CD4-positive, CD25-positive, alpha-beta regulatory T cell (primary cell): ENCODE data around the gene TCP1. TPM values are rescaled to one million over a fixed set of nuclear protein-coding genes. Genes with fewer than 3 reads are reported as not detected.
"Not testable (repeated sequence)": the region's sequence is repeated elsewhere in the genome, so short reads cannot be mapped to it uniquely, and the experiment has no call there.

Experiments
- ATAC-seq, 2 donors: fragments of 150-1000 bp; cut with Tn5 transposase; one replicate each; pipeline ENCODE4 v1.10.0; 2021; ENCODE audit warnings: low read depth in 2 of 2, moderate number of reproducible peaks in 2 of 2, moderate library complexity in 1 of 2
- DNase-seq, 3 donors: peaks; one replicate each; pipeline versions ENCODE4 v3.0.0 to v3.0.0-alpha.2; 2012 to 2022; ENCODE audit warnings: mixed read lengths in 1 of 3
- H3K27ac ChIP-seq: one replicate; pipeline ENCODE4 v1.7.0; 2013; ENCODE audit warnings: mild to moderate bottlenecking, low read length; ENCODE audit not compliant: insufficient read depth, poor library complexity, severe bottlenecking
- H3K27me3 ChIP-seq: one replicate; pipeline ENCODE4 v1.7.0; 2013; ENCODE audit warnings: low read length; ENCODE audit not compliant: control insufficient read depth, insufficient read depth
- H3K36me3 ChIP-seq: one replicate; pipeline ENCODE4 v1.7.0; 2013; ENCODE audit warnings: mild to moderate bottlenecking, low read length, moderate library complexity; ENCODE audit not compliant: control insufficient read depth, insufficient read depth
- H3K4me1 ChIP-seq: 2 replicates; pipeline ENCODE4 v1.7.0; 2013; ENCODE audit warnings: mild to moderate bottlenecking, low read length; ENCODE audit not compliant: insufficient read depth, control insufficient read depth, poor library complexity, severe bottlenecking
- H3K4me3 ChIP-seq: one replicate; pipeline ENCODE4 v1.7.0; 2013; ENCODE audit warnings: low read depth, mild to moderate bottlenecking, low read length, moderate library complexity
- H3K9me3 ChIP-seq, 2 experiments: 1 replicate in 1 of 2; 2 replicates in 1 of 2; pipeline ENCODE4 v1.7.0; 2013; ENCODE audit warnings: low read length in 2 of 2, mild to moderate bottlenecking in 1 of 2, moderate library complexity in 1 of 2; ENCODE audit not compliant: control insufficient read depth in 2 of 2
- H3K27ac Mint-ChIP-seq, 3 donors: one replicate each; pipeline ENCODE4 v1.8.0; 2020 to 2022; ENCODE audit warnings: mild to moderate bottlenecking in 3 of 3, mixed read lengths in 3 of 3, moderate library complexity in 2 of 3
- H3K27me3 Mint-ChIP-seq: one replicate; pipeline ENCODE4 v1.8.0; 2022; ENCODE audit warnings: mild to moderate bottlenecking, mixed read lengths
- H3K36me3 Mint-ChIP-seq: one replicate; pipeline ENCODE4 v1.8.0; 2020; ENCODE audit warnings: mixed read lengths
- H3K4me1 Mint-ChIP-seq, 4 donors: one replicate each; pipeline ENCODE4 v1.8.0; 2020 to 2022; ENCODE audit warnings: mixed read lengths in 4 of 4, mild to moderate bottlenecking in 1 of 4
- H3K4me3 Mint-ChIP-seq, 4 donors: one replicate each; pipeline ENCODE4 v1.8.0; 2020 to 2022; ENCODE audit warnings: mild to moderate bottlenecking in 4 of 4, mixed read lengths in 4 of 4, moderate library complexity in 3 of 4
- H3K9me3 Mint-ChIP-seq, 7 donors: one replicate each; pipeline ENCODE4 v1.8.0; 2020 to 2022; ENCODE audit warnings: mixed read lengths in 7 of 7, mild to moderate bottlenecking in 3 of 7, moderate library complexity in 2 of 7
- polyA plus RNA-seq, 4 donors: library from polyadenylated mRNA; unstranded; fragments of 300-500 nt; fragmentation: Illumina TruSeq; gene quantifications; one replicate each; pipeline ENCODE4 v1.2.3, GENCODE V29; 2021
- total RNA-seq: library from RNA; stranded (reverse); gene quantifications from one replicate; pipeline ENCODE4 v1.2.3, GENCODE V29; 2022

The TCP1 gene
- total and polyA plus RNA-seq, 5 donors from 2014 or later, result 83.6 to 205 (median 108) TPM

DNA sequence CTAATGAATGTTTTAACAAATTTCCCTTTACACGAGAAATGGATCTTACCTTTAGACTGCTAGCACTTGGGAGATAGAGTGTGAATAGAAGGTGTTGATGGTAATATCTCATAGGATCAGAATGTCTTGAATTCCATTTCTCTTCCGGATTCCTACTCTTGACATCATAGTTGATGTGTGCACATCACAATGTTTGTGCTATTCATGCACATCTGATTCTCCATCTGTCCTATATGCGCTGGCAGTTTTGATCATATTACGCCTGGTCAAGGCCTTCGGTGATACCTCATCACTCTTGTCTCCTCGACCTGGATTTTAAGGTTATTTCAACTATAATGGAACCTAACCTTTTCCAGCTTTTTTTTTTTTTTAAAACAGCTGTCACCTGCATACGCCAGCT is 44.3 kb downstream of the TCP1 start:
- Histone ChIP-seq H3K27me3 (no peaks in the 10 kb centered on the region), H3K4me3 (no peak overlapping the region), H3K9me3 (no peaks in the 10 kb centered on the region), H3K4me1 (no peaks in the 10 kb centered on the region), H3K27ac (no peak overlapping the region), H3K36me3 (peaks cover 97% of the 10 kb centered on the region)
- H3K4me1 Mint-ChIP-seq, result peaks cover 14 to 35% (median 30%) of the 10 kb centered on the region in 4 donors
- no peaks in the 10 kb centered on the region for H3K27me3 Mint-ChIP-seq
- peaks cover 58% of the 10 kb centered on the region for H3K36me3 Mint-ChIP-seq
- peak overlapping the region in 1 of 3 donors; percentile 76 for H3K27ac Mint-ChIP-seq
- ATAC-seq (no peak), DNase-seq (no peak)
- no peaks in the 10 kb centered on the region for H3K9me3 Mint-ChIP-seq
- H3K4me3 Mint-ChIP-seq, result no peak overlapping the region

- Mint-ChIP-seq H3K27ac (no peak overlapping the region), H3K4me1 (peaks cover 30 to 49% (median 38%) of the 10 kb centered on the region in 4 donors), H3K27me3 (no peaks in the 10 kb centered on the region), H3K4me3 (no peak overlapping the region), H3K9me3 (no peaks in the 10 kb centered on the region), H3K36me3 (peaks cover 44% of the 10 kb centered on the region)
- peaks cover 94% of the 10 kb centered on the region for H3K36me3 ChIP-seq
- H3K4me1 ChIP-seq, result peaks cover 7% of the 10 kb centered on the region
- DNase-seq (no peak), ATAC-seq (no peak)
- no peak overlapping the region for H3K4me3 ChIP-seq
- no peaks in the 10 kb centered on the region for H3K27me3 ChIP-seq
- H3K27ac ChIP-seq, result no peak overlapping the region
- no peaks in the 10 kb centered on the region for H3K9me3 ChIP-seq
These were observed 47.2 kb downstream of the TCP1 start for GRCh38 chr6:159742165-159742564.

- DNase-seq (no peak), ATAC-seq (no peak)
- Mint-ChIP-seq H3K36me3 (peaks cover 27% of the 10 kb centered on the region), H3K27me3 (no peaks in the 10 kb centered on the region), H3K4me3 (no peak overlapping the region), H3K9me3 (no peaks in the 10 kb centered on the region), H3K27ac (no peak overlapping the region), H3K4me1 (peaks cover 22 to 55% (median 30%) of the 10 kb centered on the region in 4 donors)
- Histone ChIP-seq H3K27ac (peak overlapping the region; percentile 34), H3K4me3 (no peak overlapping the region), H3K36me3 (peaks cover 70% of the 10 kb centered on the region), H3K4me1 (peaks cover 27% of the 10 kb centered on the region), H3K27me3 (no peaks in the 10 kb centered on the region), H3K9me3 (no peaks in the 10 kb centered on the region)
These were observed 50.1 kb downstream of the TCP1 start for GRCh38 chr6:159739341-159739740.

DNA sequence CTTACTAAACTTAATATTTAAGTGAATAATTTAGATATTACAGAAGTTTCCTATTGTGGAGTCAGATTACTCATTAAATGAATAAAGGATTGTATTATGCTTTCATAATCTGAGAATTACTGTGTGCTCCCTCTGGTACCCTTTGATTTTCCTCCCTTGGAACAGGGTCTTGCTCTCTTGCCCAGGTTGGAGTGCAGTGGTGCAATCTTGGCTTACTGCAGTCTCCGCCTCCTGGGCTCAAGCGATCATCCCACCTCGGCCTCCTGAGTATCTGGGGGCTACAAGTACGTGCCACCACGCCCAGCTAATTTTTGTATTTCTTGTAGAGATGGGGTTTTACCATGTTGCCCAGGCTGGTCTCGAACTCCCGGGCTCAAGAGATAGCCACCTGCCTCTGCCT is 52.5 kb downstream of the TCP1 start:
- H3K9me3 ChIP-seq, result no peaks in the 10 kb centered on the region
- no peaks in the 10 kb centered on the region for H3K27me3 ChIP-seq
- peaks cover 12% of the 10 kb centered on the region for H3K36me3 Mint-ChIP-seq
- H3K27ac ChIP-seq, result peak overlapping the region; percentile 14
- no peak for ATAC-seq
- H3K27ac Mint-ChIP-seq, result no peak overlapping the region
- peak overlapping the region; percentile 10 for H3K4me3 ChIP-seq
- no peaks in the 10 kb centered on the region for H3K9me3 Mint-ChIP-seq
- no peak for DNase-seq
- H3K4me3 Mint-ChIP-seq, result no peak overlapping the region
- peaks cover 51% of the 10 kb centered on the region for H3K4me1 ChIP-seq
- H3K36me3 ChIP-seq, result peaks cover 46% of the 10 kb centered on the region
- peaks cover 28 to 72% (median 33%) of the 10 kb centered on the region in 4 donors for H3K4me1 Mint-ChIP-seq
- H3K27me3 Mint-ChIP-seq, result no peaks in the 10 kb centered on the region

- H3K9me3 Mint-ChIP-seq, H3K4me3 ChIP-seq, H3K27me3 Mint-ChIP-seq, H3K27me3 ChIP-seq, H3K36me3 Mint-ChIP-seq, ATAC-seq, DNase-seq, H3K9me3 ChIP-seq: not testable (repeated sequence)
- Mint-ChIP-seq H3K4me3 (peak overlapping the region in 1 of 4 donors; percentile 47), H3K27ac (peak overlapping the region in 2 of 3 donors; percentile 4 to 31), H3K4me1 (peaks cover 31 to 90% (median 46%) of the 10 kb centered on the region in 4 donors)
- H3K27ac ChIP-seq, result peak overlapping the region; percentile 33
- H3K4me1 ChIP-seq, result peaks cover 85% of the 10 kb centered on the region
- peaks cover 15% of the 10 kb centered on the region for H3K36me3 ChIP-seq
These were observed 56.0 kb downstream of the TCP1 start for GRCh38 chr6:159733395-159733794.

- ATAC-seq, H3K9me3 ChIP-seq, H3K27me3 ChIP-seq, H3K36me3 Mint-ChIP-seq, H3K27me3 Mint-ChIP-seq, H3K9me3 Mint-ChIP-seq, DNase-seq, H3K36me3 ChIP-seq: not testable (repeated sequence)
- peak overlapping the region; percentile 26 for H3K4me3 ChIP-seq
- peak overlapping the region; percentile 33 for H3K27ac ChIP-seq
- Mint-ChIP-seq H3K4me1 (peaks cover 28 to 83% (median 40%) of the 10 kb centered on the region in 4 donors), H3K27ac (peak overlapping the region; percentile 44 to 75 (median 56)), H3K4me3 (peak overlapping the region in 3 of 4 donors; percentile 9 to 82 (median 52))
- peaks cover 80% of the 10 kb centered on the region for H3K4me1 ChIP-seq
These were observed 56.9 kb downstream of the TCP1 start for GRCh38 chr6:159732550-159732949.

GRCh38 chr6:159730332-159730676 is 59.1 kb downstream of the TCP1 start:
- Histone ChIP-seq H3K4me3 (peak overlapping the region; percentile 99), H3K9me3 (no peaks in the 10 kb centered on the region), H3K4me1 (peaks cover 79% of the 10 kb centered on the region), H3K27me3 (no peaks in the 10 kb centered on the region), H3K27ac (peak overlapping the region; percentile 37), H3K36me3 (no peaks in the 10 kb centered on the region)
- peaks cover 9% of the 10 kb centered on the region for H3K27me3 Mint-ChIP-seq
- H3K4me1 Mint-ChIP-seq, result peaks cover 35 to 81% (median 48%) of the 10 kb centered on the region in 4 donors
- DNase-seq (no peak), ATAC-seq (no peak)
- H3K9me3 Mint-ChIP-seq, result no peaks in the 10 kb centered on the region
- H3K4me3 Mint-ChIP-seq, result peak overlapping the region; percentile 68 to 99 (median 94)
- H3K27ac Mint-ChIP-seq, result peak overlapping the region in 2 of 3 donors; percentile 32
- no peaks in the 10 kb centered on the region for H3K36me3 Mint-ChIP-seq

DNA sequence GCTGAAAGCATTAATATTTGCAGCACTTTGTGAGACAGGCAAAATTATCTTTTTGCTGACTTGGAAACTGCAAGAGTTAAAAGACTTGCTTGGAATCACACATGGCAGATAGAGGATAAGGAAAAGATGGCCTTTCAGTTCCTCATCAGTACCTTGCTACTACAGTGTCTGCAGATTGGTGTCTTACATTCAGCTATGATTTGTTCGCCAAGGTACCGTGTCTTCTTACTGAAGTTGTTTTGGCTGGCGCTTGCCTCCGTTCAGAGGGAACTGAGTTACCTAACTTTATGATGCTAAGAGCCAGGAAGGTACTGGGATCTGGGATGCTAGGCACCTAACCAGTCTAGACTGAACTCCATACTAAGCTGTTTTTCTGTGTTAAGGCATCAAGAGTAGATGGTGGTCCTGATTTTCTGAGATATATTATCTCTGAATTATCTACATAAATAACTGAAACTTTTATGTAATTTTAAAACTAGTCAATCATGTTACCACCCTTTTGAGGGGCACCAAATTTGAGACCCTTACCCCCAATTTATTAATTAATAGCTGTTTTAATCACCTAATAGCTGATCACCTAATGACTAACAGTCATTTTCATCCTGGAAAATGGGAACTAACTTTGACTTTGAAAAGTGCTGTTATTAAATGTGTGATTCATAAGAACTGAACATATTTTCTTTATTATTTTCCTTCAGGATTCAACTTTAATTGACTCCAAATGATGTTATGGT is 59.6 kb downstream of the TCP1 start:
- peak in 1 of 3 donors; percentile 34 for DNase-seq
- H3K9me3 ChIP-seq, result no peaks in the 10 kb centered on the region
- peak overlapping the region; percentile 37 for H3K27ac ChIP-seq
- H3K4me1 ChIP-seq, result peaks cover 77% of the 10 kb centered on the region
- Mint-ChIP-seq H3K27me3 (peaks cover 9% of the 10 kb centered on the region), H3K27ac (peak overlapping the region; percentile 48 to 94 (median 91)), H3K9me3 (no peaks in the 10 kb centered on the region), H3K4me1 (peaks cover 35 to 80% (median 48%) of the 10 kb centered on the region in 4 donors), H3K4me3 (peak overlapping the region; percentile 90 to 99 (median 94)), H3K36me3 (no peaks in the 10 kb centered on the region)
- no peak for ATAC-seq
- H3K27me3 ChIP-seq, result no peaks in the 10 kb centered on the region
- no peaks in the 10 kb centered on the region for H3K36me3 ChIP-seq
- H3K4me3 ChIP-seq, result peak overlapping the region; percentile 99
